Mesenchymal stem cell (in vitro differentiated cells and primary cell): ENCODE data around the gene BMAL1. TPM values are rescaled to one million over a fixed set of nuclear protein-coding genes. Genes with fewer than 3 reads are reported as not detected.

ENCODE experiments used
- DNase-seq: peaks from one replicate; pipeline ENCODE4 v3.0.0-alpha.2; 2013
- H2AFZ ChIP-seq: one replicate; pipeline ENCODE4 v1.6.1; 2013; ENCODE audit warnings: low read depth, mild to moderate bottlenecking, control low read depth, inconsistent platforms, low read length, moderate library complexity
- H2AK5ac ChIP-seq: 2 replicates; pipeline ENCODE4 v1.6.1; 2013; ENCODE audit warnings: low read length, moderate library complexity, mild to moderate bottlenecking, inconsistent platforms; ENCODE audit not compliant: severe bottlenecking
- H2BK120ac ChIP-seq: one replicate; pipeline ENCODE4 v1.6.1; 2013; ENCODE audit warnings: low read depth, mild to moderate bottlenecking, inconsistent platforms, low read length, moderate library complexity
- H2BK12ac ChIP-seq, 2 experiments: one replicate each; pipeline ENCODE4 v1.6.1; 2013; ENCODE audit warnings: inconsistent platforms in 2 of 2, low read length in 2 of 2, mild to moderate bottlenecking in 2 of 2, moderate library complexity in 2 of 2, control low read depth in 1 of 2
- H2BK15ac ChIP-seq: one replicate; pipeline ENCODE4 v1.6.1; 2013; ENCODE audit warnings: mild to moderate bottlenecking, low read depth, inconsistent platforms; ENCODE audit not compliant: poor library complexity, severe bottlenecking
- H2BK5ac ChIP-seq: 2 replicates; pipeline ENCODE4 v1.6.1; 2013; ENCODE audit warnings: low read depth, mild to moderate bottlenecking, low read length, control low read depth, inconsistent platforms; ENCODE audit not compliant: poor library complexity, severe bottlenecking
- H3K14ac ChIP-seq, 2 experiments: one replicate each; pipeline ENCODE4 v1.6.1; 2013; ENCODE audit warnings: inconsistent platforms in 2 of 2, low read length in 2 of 2, control low read depth in 1 of 2, mild to moderate bottlenecking in 1 of 2, moderate library complexity in 1 of 2
- H3K18ac ChIP-seq, 2 experiments: one replicate each; pipeline ENCODE4 v1.6.1; 2013; ENCODE audit warnings: inconsistent platforms in 2 of 2, low read length in 2 of 2, control low read depth in 1 of 2, low read depth in 1 of 2, mild to moderate bottlenecking in 1 of 2
- H3K23ac ChIP-seq, 2 experiments: one replicate each; pipeline ENCODE4 v1.6.1; 2013; ENCODE audit warnings: inconsistent platforms in 2 of 2, low read length in 2 of 2, mild to moderate bottlenecking in 2 of 2, moderate library complexity in 2 of 2, control low read depth in 1 of 2
- H3K27ac ChIP-seq: 2 replicates; pipeline ENCODE4 v1.5.1; 2013; ENCODE audit warnings: mild to moderate bottlenecking, moderate library complexity, low read length, control low read depth, inconsistent platforms; ENCODE audit not compliant: poor library complexity, severe bottlenecking
- H3K27me3 ChIP-seq, 2 experiments: 2 replicates each; pipeline versions ENCODE4 v1.6.1 to v1.7.0; 2013; ENCODE audit warnings: low read length in 2 of 2, mild to moderate bottlenecking in 2 of 2, moderate library complexity in 2 of 2, control low read depth in 1 of 2, inconsistent platforms in 1 of 2; ENCODE audit not compliant: control insufficient read depth in 1 of 2, insufficient read depth in 1 of 2
- H3K36me3 ChIP-seq, 2 experiments: 2 replicates each; pipeline versions ENCODE4 v1.6.1 to v1.7.0; 2013; ENCODE audit warnings: low read length in 2 of 2, control low read depth in 1 of 2, inconsistent platforms in 1 of 2, low read depth in 1 of 2, mild to moderate bottlenecking in 1 of 2; ENCODE audit not compliant: insufficient read depth in 2 of 2, control insufficient read depth in 1 of 2
- H3K4ac ChIP-seq, 2 experiments: one replicate each; pipeline ENCODE4 v1.6.1; 2013; ENCODE audit warnings: inconsistent platforms in 2 of 2, low read length in 2 of 2, mild to moderate bottlenecking in 2 of 2, moderate library complexity in 2 of 2, control low read depth in 1 of 2, low read depth in 1 of 2
- H3K4me1 ChIP-seq: 2 replicates; pipeline ENCODE4 v1.6.1; 2013; ENCODE audit warnings: low read depth, low read length, control low read depth; ENCODE audit not compliant: control insufficient read depth, insufficient read depth
- H3K4me2 ChIP-seq: 2 replicates; pipeline ENCODE4 v1.6.1; 2013; ENCODE audit warnings: low read length, mild to moderate bottlenecking, inconsistent platforms; ENCODE audit not compliant: poor library complexity, severe bottlenecking
- H3K4me3 ChIP-seq, 2 experiments: 2 replicates each; pipeline versions ENCODE4 v1.5.1 to v1.7.0; 2013; ENCODE audit warnings: low read length in 2 of 2, mild to moderate bottlenecking in 2 of 2, control low read depth in 1 of 2, low read depth in 1 of 2; ENCODE audit not compliant: insufficient read depth in 1 of 2
- H3K79me1 ChIP-seq: replicated peaks from 2 replicates; pipeline ENCODE4 v1.6.1; 2013; ENCODE audit warnings: mild to moderate bottlenecking, control low read depth, low read length, inconsistent platforms; ENCODE audit not compliant: poor library complexity, severe bottlenecking
- H3K9ac ChIP-seq: 2 replicates; pipeline ENCODE4 v1.7.0; 2013; ENCODE audit warnings: mild to moderate bottlenecking, low read length, moderate library complexity
- H3K9me3 ChIP-seq: 2 replicates; pipeline ENCODE4 v1.7.0; 2013; ENCODE audit warnings: mild to moderate bottlenecking, low read length; ENCODE audit not compliant: control insufficient read depth
- H4K8ac ChIP-seq: one replicate; pipeline ENCODE4 v1.6.1; 2013; ENCODE audit warnings: inconsistent platforms, mild to moderate bottlenecking, low read length, moderate library complexity
- H4K91ac ChIP-seq: one replicate; pipeline ENCODE4 v1.6.1; 2013; ENCODE audit warnings: mild to moderate bottlenecking, low read length, inconsistent platforms
- WGBS: methylation state at CpG from one replicate; pipeline ENCODE4 v1.1.7; 2013; ENCODE audit warnings: mixed read lengths; 5-methylcytosine and 5-hydroxymethylcytosine counted together
- polyA plus RNA-seq, 2 experiments: library from polyadenylated mRNA; stranded (reverse); fragments of 200-250 nt; gene quantifications; one replicate each; pipeline ENCODE4 v1.2.3, GENCODE V29; 2013

Gene BMAL1
- polyA plus RNA-seq (2013, experiment 1 of 2), result 9.0 TPM
- polyA plus RNA-seq (2013, experiment 2 of 2), result 10.0 TPM

- peak within 1 kb of the TSS; percentile 30 for H3K27ac ChIP-seq
- peak within 1 kb of the TSS; percentile 58 to 92 for H3K18ac ChIP-seq
- peak within 1 kb of the TSS; percentile 99 for H2AFZ ChIP-seq
- H3K79me1 ChIP-seq, result peaks cover 28% of the 10 kb centered on the region
- peak within 1 kb of the TSS; percentile 24 to 65 for H3K23ac ChIP-seq
- peak within 1 kb of the TSS in 1 of 2 experiments; percentile 54 for H2BK12ac ChIP-seq
- H2BK120ac ChIP-seq, result peak within 1 kb of the TSS; percentile 54
- H3K9me3 ChIP-seq, result no peaks in the 10 kb centered on the region
- H4K8ac ChIP-seq, result peak within 1 kb of the TSS; percentile 83
- H2BK15ac ChIP-seq, result peak within 1 kb of the TSS; percentile 94
- peak within 1 kb of the TSS; percentile 97 for H3K4me2 ChIP-seq
- no peak within 1 kb of the TSS for H3K4ac ChIP-seq
- H3K4me3 ChIP-seq, result peak within 1 kb of the TSS; percentile 87 to 94
- peaks cover 0 to 40% of the 10 kb centered on the region in 2 experiments for H3K27me3 ChIP-seq
- no peak within 1 kb of the TSS for H2AK5ac ChIP-seq
- peak; percentile 36 for DNase-seq
- peaks cover 15% of the 10 kb centered on the region for H3K4me1 ChIP-seq
- WGBS, result 2% methylated on average over 71 of the region's 95 CpGs
- peak within 1 kb of the TSS; percentile 82 for H3K9ac ChIP-seq
- H3K36me3 ChIP-seq, result no peaks in the 10 kb centered on the region
- H3K14ac ChIP-seq, result peak within 1 kb of the TSS in 1 of 2 experiments; percentile 94
- H4K91ac ChIP-seq, result no peak within 1 kb of the TSS
- H2BK5ac ChIP-seq, result peak within 1 kb of the TSS; percentile 35
These were observed at the start of gene BMAL1 for GRCh38 chr11:13277768-13278608. Gene BMAL1, plus strand, starts transcription at chr11:13277790. Its CDS starts 76,519 bp downstream, at chr11:13354309.

- no peak overlapping the region for H2BK120ac ChIP-seq
- no peaks in the 10 kb centered on the region for H3K4me1 ChIP-seq
- 60% methylated on average over 1 of the region's 4 CpGs for WGBS
- no peak overlapping the region for H3K9ac ChIP-seq
- no peak overlapping the region for H3K14ac ChIP-seq
- H3K27me3 ChIP-seq, result no peaks in the 10 kb centered on the region
- H2BK5ac ChIP-seq, result no peak overlapping the region
- no peaks in the 10 kb centered on the region for H3K79me1 ChIP-seq
- H3K36me3 ChIP-seq, result no peaks in the 10 kb centered on the region
- H2BK15ac ChIP-seq, result no peak overlapping the region
- H3K18ac ChIP-seq, result no peak overlapping the region
- no peak overlapping the region for H3K4me3 ChIP-seq
- H4K91ac ChIP-seq, result no peak overlapping the region
- no peak for DNase-seq
- H2AFZ ChIP-seq, result no peak overlapping the region
- no peak overlapping the region for H3K4me2 ChIP-seq
- H4K8ac ChIP-seq, result no peak overlapping the region
- no peak overlapping the region for H3K27ac ChIP-seq
- H2BK12ac ChIP-seq, result no peak overlapping the region
- H3K23ac ChIP-seq, result no peak overlapping the region
- no peaks in the 10 kb centered on the region for H3K9me3 ChIP-seq
- no peak overlapping the region for H2AK5ac ChIP-seq
- H3K4ac ChIP-seq, result no peak overlapping the region
These were observed 49.0 kb upstream of the BMAL1 start for GRCh38 chr11:13228572-13228971.

- peak overlapping the region; percentile 54 for H4K91ac ChIP-seq
- H3K18ac ChIP-seq, result no peak overlapping the region
- H3K27me3 ChIP-seq, result no peaks in the 10 kb centered on the region
- no peak overlapping the region for H2BK12ac ChIP-seq
- no peak overlapping the region for H3K4me2 ChIP-seq
- no peak for DNase-seq
- H3K14ac ChIP-seq, result peak overlapping the region in 1 of 2 experiments; percentile 4
- H2BK120ac ChIP-seq, result no peak overlapping the region
- H3K4me1 ChIP-seq, result no peaks in the 10 kb centered on the region
- H4K8ac ChIP-seq, result peak overlapping the region; percentile 68
- H2BK5ac ChIP-seq, result no peak overlapping the region
- H3K36me3 ChIP-seq, result no peaks in the 10 kb centered on the region
- 75% methylated on average over 4 of the region's 4 CpGs for WGBS
- no peaks in the 10 kb centered on the region for H3K79me1 ChIP-seq
- H3K9ac ChIP-seq, result no peak overlapping the region
- H2AK5ac ChIP-seq, result no peak overlapping the region
- H2AFZ ChIP-seq, result peak overlapping the region; percentile 1
- H3K9me3 ChIP-seq, result no peaks in the 10 kb centered on the region
- no peak overlapping the region for H2BK15ac ChIP-seq
- no peak overlapping the region for H3K27ac ChIP-seq
- H3K23ac ChIP-seq, result no peak overlapping the region
- H3K4me3 ChIP-seq, result no peak overlapping the region
- H3K4ac ChIP-seq, result no peak overlapping the region
These were observed 48.5 kb upstream of the BMAL1 start for GRCh38 chr11:13229136-13229535.

- DNase-seq, result no peak
- no peak overlapping the region for H4K91ac ChIP-seq
- 60% methylated on average over 2 of the region's 2 CpGs for WGBS
These were observed 47.8 kb upstream of the BMAL1 start for GRCh38 chr11:13229711-13230318.

More at GRCh38 chr11:13229711-13230318, 47.8 kb upstream of the BMAL1 start:
- Histone ChIP-seq H2BK15ac (no peak overlapping the region), H2AK5ac (no peak overlapping the region), H3K36me3 (no peaks in the 10 kb centered on the region), H3K4me3 (peak overlapping the region in 1 of 2 experiments; percentile 21), H3K27me3 (no peaks in the 10 kb centered on the region), H2BK12ac (no peak overlapping the region), H2AFZ (no peak overlapping the region), H3K9ac (peak overlapping the region; percentile 22), H2BK5ac (no peak overlapping the region), H3K4me2 (no peak overlapping the region), H3K79me1 (no peaks in the 10 kb centered on the region), H3K18ac (no peak overlapping the region), H3K9me3 (no peaks in the 10 kb centered on the region), H3K27ac (no peak overlapping the region), H3K4ac (no peak overlapping the region), H2BK120ac (no peak overlapping the region), H3K4me1 (no peaks in the 10 kb centered on the region), H4K8ac (no peak overlapping the region), H3K23ac (no peak overlapping the region), H3K14ac (no peak overlapping the region)
